HCT116 (cell line): ENCODE results near the gene PAQR8.

Source experiments
- ATF3 ChIP-seq: IDR thresholded peaks from 2 replicates; pipeline ENCODE4 v1.6.1; 2012
- CTCF ChIP-seq, 3 experiments: fragments of 200-600 bp in 1 of 3; sonication (generic) in 1 of 3; IDR thresholded peaks in 2 of 3; conservative IDR thresholded peaks in 1 of 3; 2 replicates each; pipeline ENCODE4 v1.5.1; 2012 to 2017; ENCODE audit warnings: low read depth in 2 of 3, low read length in 2 of 3, antibody characterized with exemption in 1 of 3, borderline replicate concordance in 1 of 3, control low read depth in 1 of 3, mild to moderate bottlenecking in 1 of 3, mixed read lengths in 1 of 3, mixed run types in 1 of 3, moderate library complexity in 1 of 3; ENCODE audit not compliant: insufficient read depth in 1 of 3
- EZH2 ChIP-seq: fragments of 200-600 bp; sonication (generic); IDR thresholded peaks from 2 replicates; pipeline ENCODE4 v1.6.1; 2017; ENCODE audit warnings: antibody characterized with exemption, mixed run types
- MAX ChIP-seq: IDR thresholded peaks from 2 replicates; pipeline ENCODE4 v1.6.1; 2012
- POLR2A ChIP-seq: IDR thresholded peaks from 2 replicates; pipeline ENCODE4 v1.7.0; 2011; ENCODE audit warnings: borderline replicate concordance; ENCODE audit not compliant: insufficient read depth, insufficient read length; ENCODE audit errors: extremely low read depth
- POLR2AphosphoS5 ChIP-seq: IDR thresholded peaks from 2 replicates; pipeline ENCODE4 v1.6.1; 2011; ENCODE audit warnings: mild to moderate bottlenecking, low read depth, low read length, moderate library complexity
- RAD21 ChIP-seq: IDR thresholded peaks from 2 replicates; pipeline ENCODE4 v1.6.1; 2012; ENCODE audit warnings: low read depth, mild to moderate bottlenecking
- SIN3A ChIP-seq: IDR thresholded peaks from 2 replicates; pipeline ENCODE4 v1.6.1; 2012; ENCODE audit warnings: low read depth
- SRF ChIP-seq: IDR thresholded peaks from 2 replicates; pipeline ENCODE4 v1.6.1; 2012; ENCODE audit warnings: low read depth
- YY1 ChIP-seq: IDR thresholded peaks from 2 replicates; pipeline ENCODE4 v1.6.1; 2011; ENCODE audit warnings: low read length, low read depth, moderate library complexity, mild to moderate bottlenecking; ENCODE audit not compliant: insufficient replicate concordance; ENCODE audit errors: extremely low read depth
- ZBTB33 ChIP-seq: IDR thresholded peaks from 2 replicates; pipeline ENCODE4 v1.6.1; 2011; ENCODE audit warnings: mild to moderate bottlenecking, low read length, moderate library complexity; ENCODE audit not compliant: insufficient replicate concordance; ENCODE audit errors: extremely low read depth
- ZNF274 ChIP-seq: fragments of 200-500 bp; sonication (Bioruptor generic); IDR thresholded peaks from 2 replicates; pipeline ENCODE4 v1.6.1; 2014; ENCODE audit warnings: mild to moderate bottlenecking, low read depth, low read length, inconsistent platforms

GRCh38 chr6:52389264-52389625 lies 27.3 kb downstream of the PAQR8 start:
- TF ChIP-seq CTCF (IDR thresholded peaks at IDR 0.05 in 2 of 3, conservative IDR thresholded peaks at IDR 0.05 in 1 of 3; ENCODE audit: borderline replicate concordance in 1 of 3, insufficient read depth in 1 of 3, low read depth in 2 of 3, low read length in 2 of 3) (no peak; a peak in 1 of 6 replicates), POLR2A (no peak), POLR2AphosphoS5 (no peak), MAX (no peak), YY1 (no peak), ZNF274 (no peak), SRF (no peak), EZH2 (no peak), SIN3A (no peak), ATF3 (no peak), RAD21 (no peak), ZBTB33 (no peak)
